GM18502 (cell line): ENCODE results near the gene RPL18A.
A peak's percentile ranks its signal among the peaks of the same experiment; 100 is the strongest.

Source experiments
- ATAC-seq: cut with Tn5 transposase; IDR thresholded peaks from one replicate; pipeline ENCODE4 v1.9.1; 2021; ENCODE audit warnings: mild to moderate bottlenecking; ENCODE audit not compliant: unreplicated experiment, poor library complexity

Gene RPL18A

GRCh38 chr19:17859533-17860330 is at the start of gene RPL18A:
Gene RPL18A, plus strand, starts transcription at chr19:17859910. Its CDS starts 47 bp downstream, at chr19:17859957.
- ATAC-seq = peak; percentile 90

- no peak for ATAC-seq
Measured at GRCh38 chr19:17811103-17811502, 48.6 kb upstream of the RPL18A start.

GRCh38 chr19:17811681-17812080 is 48.0 kb upstream of the RPL18A start:
- no peak for ATAC-seq

- no peak for ATAC-seq
Measured at GRCh38 chr19:17812099-17812498, 47.6 kb upstream of the RPL18A start.

- ATAC-seq = no peak
Measured at GRCh38 chr19:17817668-17818363, 41.9 kb upstream of the RPL18A start.

- no peak for ATAC-seq
Measured at GRCh38 chr19:17821190-17821589, 38.5 kb upstream of the RPL18A start, which contains the start of gene INSL3. Gene INSL3, minus strand, starts transcription at chr19:17821519. Its CDS starts 13 bp downstream, at chr19:17821506.

GRCh38 chr19:17824339-17824738 is 35.4 kb upstream of the RPL18A start:
- ATAC-seq = no peak

GRCh38 chr19:17826508-17827056 is 33.1 kb upstream of the RPL18A start:
- ATAC-seq = no peak

GRCh38 chr19:17829855-17830566 is 29.7 kb upstream of the RPL18A start:
- ATAC-seq = no peak

GRCh38 chr19:17830567-17831418 is 28.9 kb upstream of the RPL18A start:
- ATAC-seq = no peak

GRCh38 chr19:17831419-17831888 is 28.3 kb upstream of the RPL18A start:
- no peak for ATAC-seq

- ATAC-seq = no peak
Measured at GRCh38 chr19:17832443-17833208, 27.1 kb upstream of the RPL18A start.

GRCh38 chr19:17834350-17835181 is 25.1 kb upstream of the RPL18A start:
- ATAC-seq = no peak

- no peak for ATAC-seq
Measured at GRCh38 chr19:17835182-17836006, 24.3 kb upstream of the RPL18A start.

GRCh38 chr19:17836530-17836929 is 23.2 kb upstream of the RPL18A start:
- no peak for ATAC-seq

- no peak for ATAC-seq
Measured at GRCh38 chr19:17837972-17838371, 21.7 kb upstream of the RPL18A start.

GRCh38 chr19:17840019-17840418 is 19.7 kb upstream of the RPL18A start:
- ATAC-seq = no peak
